Amniotic stem cell (primary cell): ENCODE measurements around the gene BPIFA2.
"Not testable (repeated sequence)": the region's sequence is repeated elsewhere in the genome, so short reads cannot be mapped to it uniquely, and the experiment has no call there.

Experiments used
- DNase-seq: peaks from one replicate; lab custom pipeline; 2025; lab: John Stamatoyannopoulos, UW

BPIFA2 gene

GRCh38 chr20:33160681-33161080 is 7.3 kb upstream of the BPIFA2 start:
- no peak for DNase-seq

- DNase-seq, result no peak
Observed at GRCh38 chr20:33162313-33162712, 5.6 kb upstream of the BPIFA2 start.

- no peak for DNase-seq
Observed at GRCh38 chr20:33162753-33163152, 5.2 kb upstream of the BPIFA2 start.

- DNase-seq, result no peak
Observed at GRCh38 chr20:33163856-33164762, 3.9 kb upstream of the BPIFA2 start.

- no peak for DNase-seq
Observed at GRCh38 chr20:33164763-33165095, 3.2 kb upstream of the BPIFA2 start.

GRCh38 chr20:33165416-33166055 is 2.4 kb upstream of the BPIFA2 start:
- no peak for DNase-seq

- no peak for DNase-seq
Observed at GRCh38 chr20:33166533-33167113, 1.3 kb upstream of the BPIFA2 start.

GRCh38 chr20:33169176-33169794 is 1.3 kb downstream of the BPIFA2 start:
- no peak for DNase-seq

- DNase-seq, result no peak
Observed at GRCh38 chr20:33172781-33173180, 4.8 kb downstream of the BPIFA2 start.

GRCh38 chr20:33175123-33175522 is 7.2 kb downstream of the BPIFA2 start:
- no peak for DNase-seq

- no peak for DNase-seq
Observed at GRCh38 chr20:33176101-33176500, 8.1 kb downstream of the BPIFA2 start.

- DNase-seq, result no peak
Observed at GRCh38 chr20:33177866-33178265, 9.9 kb downstream of the BPIFA2 start.

GRCh38 chr20:33178726-33179125 is 10.8 kb downstream of the BPIFA2 start:
- no peak for DNase-seq

- no peak for DNase-seq
Observed at GRCh38 chr20:33180169-33180568, 12.2 kb downstream of the BPIFA2 start.

- DNase-seq, result no peak
Observed at GRCh38 chr20:33181482-33182093, 13.6 kb downstream of the BPIFA2 start.

GRCh38 chr20:33183312-33183711 is 15.4 kb downstream of the BPIFA2 start:
- DNase-seq, result no peak

- DNase-seq, result not testable (repeated sequence)
Observed at GRCh38 chr20:33185031-33185590, 17.2 kb downstream of the BPIFA2 start.

GRCh38 chr20:33187491-33187890 is 19.5 kb downstream of the BPIFA2 start:
- DNase-seq, result no peak

GRCh38 chr20:33188421-33188820 is 20.5 kb downstream of the BPIFA2 start:
- DNase-seq, result no peak

- no peak for DNase-seq
Observed at GRCh38 chr20:33191484-33191883, 23.5 kb downstream of the BPIFA2 start.

GRCh38 chr20:33191955-33192354 is 24.0 kb downstream of the BPIFA2 start:
- DNase-seq, result no peak

GRCh38 chr20:33192912-33193501 is 25.0 kb downstream of the BPIFA2 start:
- DNase-seq, result no peak
